ENCODE results near the gene ATP8A2. TPM values are rescaled to one million over a fixed set of nuclear protein-coding genes. Genes with fewer than 3 reads are reported as not detected.

The ATP8A2 gene
- total and polyA plus RNA-seq, 2 of the 4 experiments (the other 2 are of a cell fraction) = 0.02 to 0.18 TPM

DNA sequence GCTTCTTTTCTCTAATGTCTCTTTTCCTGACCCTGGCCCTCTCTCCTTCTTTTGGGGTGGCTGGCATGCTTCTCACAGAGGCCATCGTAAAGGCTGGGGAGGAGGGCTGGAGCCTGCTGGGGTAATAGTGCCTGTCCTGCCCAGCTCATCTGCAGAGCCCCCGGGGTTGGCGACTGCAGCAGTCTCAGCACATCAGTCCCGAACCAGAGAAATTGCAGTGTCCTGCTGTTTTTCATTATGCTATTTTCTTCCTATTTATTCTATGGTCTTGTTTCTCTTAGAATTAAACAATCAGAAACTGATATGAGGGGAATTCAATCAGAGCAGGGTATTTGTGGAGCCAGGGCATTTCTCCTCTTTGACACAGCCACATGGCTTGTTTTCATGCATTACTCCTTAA is 513.6 kb downstream of the ATP8A2 start:
- ChIA-PET CTCF (no interaction called here), POLR2A (ENCODE audit: unreplicated experiment) (no interaction called here)
- intact Hi-C loops (cut with micrococcal nuclease) = no loop called here
- no peak overlapping the region for H4K5ac ChIP-seq (ENCODE audit: low read depth, low read length)
- no peak for TF ChIP-seq USF2 (IDR thresholded peaks at IDR 0.05; ENCODE audit: low read depth, low read length)
- TF ChIP-seq POLR2A (IDR thresholded peaks at IDR 0.05; ENCODE audit: low read depth, low read length) = no peak
- TF ChIP-seq RFX5 (IDR thresholded peaks at IDR 0.05; ENCODE audit: low read depth, low read length) = no peak
- TF ChIP-seq CEBPB (IDR thresholded peaks at IDR 0.05; ENCODE audit: low read depth, low read length) = no peak
- TF ChIP-seq RAD21 (IDR thresholded peaks at IDR 0.05; ENCODE audit: low read length) = no peak
- TF ChIP-seq SMC3 (IDR thresholded peaks at IDR 0.05; ENCODE audit: low read depth, low read length) = no peak
- TF ChIP-seq CHD1 (IDR thresholded peaks at IDR 0.05; ENCODE audit: low read depth, low read length) = no peak
- TF ChIP-seq MXI1 (IDR thresholded peaks at IDR 0.05; ENCODE audit: borderline replicate concordance, low read depth, low read length) = no peak
- no peak for TF ChIP-seq FOS (IDR thresholded peaks at IDR 0.05; ENCODE audit: low read depth, low read length)
- TF ChIP-seq RCOR1 (IDR thresholded peaks at IDR 0.05; ENCODE audit: insufficient replicate concordance, low read length) = no peak
- TF ChIP-seq MAFK (IDR thresholded peaks at IDR 0.05; ENCODE audit: low read depth, low read length) = no peak
- TF ChIP-seq BHLHE40 (IDR thresholded peaks at IDR 0.05; ENCODE audit: low read depth, low read length) = no peak
- TF ChIP-seq, protein P1, sequence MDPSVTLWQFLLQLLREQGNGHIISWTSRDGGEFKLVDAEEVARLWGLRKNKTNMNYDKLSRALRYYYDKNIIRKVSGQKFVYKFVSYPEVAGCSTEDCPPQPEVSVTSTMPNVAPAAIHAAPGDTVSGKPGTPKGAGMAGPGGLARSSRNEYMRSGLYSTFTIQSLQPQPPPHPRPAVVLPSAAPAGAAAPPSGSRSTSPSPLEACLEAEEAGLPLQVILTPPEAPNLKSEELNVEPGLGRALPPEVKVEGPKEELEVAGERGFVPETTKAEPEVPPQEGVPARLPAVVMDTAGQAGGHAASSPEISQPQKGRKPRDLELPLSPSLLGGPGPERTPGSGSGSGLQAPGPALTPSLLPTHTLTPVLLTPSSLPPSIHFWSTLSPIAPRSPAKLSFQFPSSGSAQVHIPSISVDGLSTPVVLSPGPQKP (IDR thresholded peaks at IDR 0.05; ENCODE audit: borderline replicate concordance, low read depth, low read length) = no peak
- no peak overlapping the region for H3K56ac ChIP-seq (ENCODE audit: extremely low read depth, insufficient read depth, low read length)
- no peak overlapping the region for H3K9ac ChIP-seq (ENCODE audit: low read depth, low read length)
- WGBS, 2 experiments (ENCODE audit: extremely low coverage in 2 of 2, insufficient read length in 1 of 2) = no CpG with 5 or more reads among the region's 4 CpGs
- H3K36me3 ChIP-seq (ENCODE audit: control insufficient read depth, insufficient read depth, low read length) = no peaks in the 10 kb centered on the region
- H3K4me1 ChIP-seq (ENCODE audit: control insufficient read depth, insufficient read depth, low read length) = no peaks in the 10 kb centered on the region
- no peak overlapping the region for H3K14ac ChIP-seq (replicated peaks; ENCODE audit: low read depth, low read length)
- H2AFZ ChIP-seq (replicated peaks; ENCODE audit: low read length, poor library complexity) = no peak overlapping the region
- no peaks in the 10 kb centered on the region; the same call in 1 of the 2 replicates for H3K9me3 ChIP-seq (ENCODE audit: control insufficient read depth, insufficient read depth, low read length)
- H3K9me1 ChIP-seq (ENCODE audit: insufficient read depth, low read length) = no peaks in the 10 kb centered on the region
- DNase-seq (no peak), ATAC-seq (ENCODE audit: low read depth) (no peak)
- H2BK20ac ChIP-seq (ENCODE audit: low read depth, low read length) = no peak overlapping the region
- H3K27me3 ChIP-seq (ENCODE audit: control insufficient read depth, insufficient read depth, low read length) = no peaks in the 10 kb centered on the region
- no peak overlapping the region for H2BK15ac ChIP-seq (ENCODE audit: low read depth, low read length)
- H2AK9ac ChIP-seq (replicated peaks; ENCODE audit: low read depth, low read length, poor library complexity) = no peak overlapping the region
- H3K4me2 ChIP-seq (ENCODE audit: low read depth, low read length) = no peak overlapping the region
- BruUV-seq (replicated peaks) = no TSS peak
- no peaks in the 10 kb centered on the region for H3K79me1 ChIP-seq (ENCODE audit: low read depth in 1 of 2, low read length in 2 of 2)
- H3K27ac ChIP-seq (ENCODE audit: insufficient read depth, low read length) = no peak overlapping the region
- H4K20me1 ChIP-seq (ENCODE audit: insufficient read depth, low read length) = no peaks in the 10 kb centered on the region
- H3K4me3 ChIP-seq (ENCODE audit: insufficient read depth, low read depth, low read length) = no peak overlapping the region
- H4K91ac ChIP-seq (ENCODE audit: insufficient read depth, low read depth, low read length) = no peak overlapping the region
- no peak overlapping the region for H4K8ac ChIP-seq (ENCODE audit: low read depth in 2 of 2, low read length in 2 of 2)
- dilution Hi-C loops (cut with HindIII; ENCODE audit: low sequenced_read_pairs, unreplicated experiment) = no loop called here
- no peak overlapping the region for H3K18ac ChIP-seq (ENCODE audit: low read depth, low read length)
- H3K23ac ChIP-seq (ENCODE audit: low read depth, low read length) = no peak overlapping the region
- H2AK5ac ChIP-seq (ENCODE audit: low read depth, low read length) = no peak overlapping the region
- no peak overlapping the region for H3K4ac ChIP-seq (ENCODE audit: low read depth, low read length)
- no peak overlapping the region for H2BK120ac ChIP-seq (ENCODE audit: low read depth, low read length)
- in situ Hi-C loops (cut with MboI; ENCODE audit: low sequenced_read_pairs) = no loop called here
- no peak overlapping the region for H2BK5ac ChIP-seq (ENCODE audit: low read depth, low read length, poor library complexity, severe bottlenecking)
